IMR-90 (cell line): ENCODE measurements around the gene ASTN2. TPM values are rescaled to one million over a fixed set of nuclear protein-coding genes. Genes with fewer than 3 reads are reported as not detected.

ENCODE experiments used
- ATAC-seq: fragments of 200-7000 bp; cut with Tn5 transposase; 2 replicates; pipeline ENCODE4 v1.9.1; 2020; ENCODE audit warnings: low read depth, mild to moderate bottlenecking, moderate library complexity
- BruUV-seq: library from RNA; stranded (reverse); fragments of 400-500 nt; replicated peaks from 2 replicates; lab custom pipeline; 2021; lab: Mats Ljungman, UMichigan
- CTCF ChIA-PET: fragments of 300-600 bp; formaldehyde crosslinking; extraction: SDS; loops from one replicate; lab custom pipeline; 2021; ENCODE audit warnings: antibody characterized with exemption; lab: Yijun Ruan, JAX
- POLR2A ChIA-PET: fragments of 300-600 bp; sonication (Branson Sonifier 250); formaldehyde crosslinking; loops from one replicate; lab custom pipeline; 2022; ENCODE audit warnings: antibody characterized with exemption; ENCODE audit not compliant: unreplicated experiment; lab: Charles Lee
- DNase-seq: peaks from one replicate; pipeline ENCODE4 v3.0.0; 2013
- H2AFZ ChIP-seq: replicated peaks from 2 replicates; pipeline ENCODE3; 2013; ENCODE audit warnings: low read length, mild to moderate bottlenecking; ENCODE audit not compliant: poor library complexity
- H2AK5ac ChIP-seq: 2 replicates; pipeline ENCODE4 v1.6.1; 2013; ENCODE audit warnings: low read depth, low read length, inconsistent platforms
- H2AK9ac ChIP-seq: replicated peaks from 2 replicates; pipeline ENCODE3; 2013; ENCODE audit warnings: mild to moderate bottlenecking, low read depth, low read length, moderate library complexity; ENCODE audit not compliant: poor library complexity
- H2BK120ac ChIP-seq: 2 replicates; pipeline ENCODE4 v1.6.1; 2013; ENCODE audit warnings: low read depth, low read length, inconsistent platforms
- H2BK15ac ChIP-seq: 3 replicates; pipeline ENCODE4 v1.6.1; 2013; ENCODE audit warnings: low read depth, low read length, inconsistent platforms
- H2BK20ac ChIP-seq: 2 replicates; pipeline ENCODE4 v1.6.1; 2013; ENCODE audit warnings: low read depth, mild to moderate bottlenecking, inconsistent platforms, low read length, moderate library complexity
- H2BK5ac ChIP-seq: 2 replicates; pipeline ENCODE4 v1.6.1; 2013; ENCODE audit warnings: mild to moderate bottlenecking, low read depth, low read length, inconsistent platforms; ENCODE audit not compliant: poor library complexity, severe bottlenecking
- H3K14ac ChIP-seq: replicated peaks from 2 replicates; pipeline ENCODE4 v1.6.1; 2013; ENCODE audit warnings: low read depth, low read length, inconsistent platforms
- H3K18ac ChIP-seq: 2 replicates; pipeline ENCODE4 v1.6.1; 2013; ENCODE audit warnings: low read depth, low read length, control low read depth
- H3K23ac ChIP-seq: 2 replicates; pipeline ENCODE4 v1.6.1; 2013; ENCODE audit warnings: low read depth, low read length, inconsistent platforms
- H3K27ac ChIP-seq: 2 replicates; pipeline ENCODE4 v1.5.1; 2013; ENCODE audit warnings: mild to moderate bottlenecking, control low read depth, low read length; ENCODE audit not compliant: insufficient read depth
- H3K27me3 ChIP-seq: 2 replicates; pipeline ENCODE4 v1.6.1; 2013; ENCODE audit warnings: low read length; ENCODE audit not compliant: control insufficient read depth, insufficient read depth
- H3K36me3 ChIP-seq: 2 replicates; pipeline ENCODE4 v1.6.1; 2013; ENCODE audit warnings: low read length, mixed read lengths; ENCODE audit not compliant: control insufficient read depth, insufficient read depth
- H3K4ac ChIP-seq: 2 replicates; pipeline ENCODE4 v1.6.1; 2013; ENCODE audit warnings: low read depth, low read length, inconsistent platforms
- H3K4me1 ChIP-seq: 2 replicates; pipeline ENCODE4 v1.6.1; 2013; ENCODE audit warnings: low read length, mixed read lengths; ENCODE audit not compliant: control insufficient read depth, insufficient read depth
- H3K4me2 ChIP-seq: 2 replicates; pipeline ENCODE4 v1.6.1; 2013; ENCODE audit warnings: low read depth, mild to moderate bottlenecking, control low read depth, low read length, moderate library complexity
- H3K4me3 ChIP-seq: 2 replicates; pipeline ENCODE4 v1.5.1; 2013; ENCODE audit warnings: low read depth, mild to moderate bottlenecking, control low read depth, low read length, moderate library complexity; ENCODE audit not compliant: insufficient read depth
- H3K56ac ChIP-seq: 2 replicates; pipeline ENCODE4 v1.6.1; 2013; ENCODE audit warnings: low read length, inconsistent platforms; ENCODE audit not compliant: insufficient read depth; ENCODE audit errors: extremely low read depth
- H3K79me1 ChIP-seq, 2 experiments: 2 replicates each; pipeline ENCODE4 v1.6.1; 2013; ENCODE audit warnings: low read length in 2 of 2, inconsistent platforms in 1 of 2, low read depth in 1 of 2
- H3K9ac ChIP-seq: 2 replicates; pipeline ENCODE4 v1.6.1; 2013; ENCODE audit warnings: low read depth, low read length, control low read depth
- H3K9me1 ChIP-seq: 2 replicates; pipeline ENCODE4 v1.6.1; 2013; ENCODE audit warnings: low read length, inconsistent platforms; ENCODE audit not compliant: insufficient read depth
- H3K9me3 ChIP-seq: 2 replicates; pipeline ENCODE4 v1.6.1; 2013; ENCODE audit warnings: low read length; ENCODE audit not compliant: control insufficient read depth, insufficient read depth
- H4K20me1 ChIP-seq: 2 replicates; pipeline ENCODE4 v1.6.1; 2013; ENCODE audit warnings: low read length, inconsistent platforms; ENCODE audit not compliant: insufficient read depth
- H4K5ac ChIP-seq: 2 replicates; pipeline ENCODE4 v1.6.1; 2013; ENCODE audit warnings: mild to moderate bottlenecking, low read depth, low read length, control low read depth
- H4K8ac ChIP-seq, 2 experiments: 2 replicates each; pipeline ENCODE4 v1.6.1; 2013; ENCODE audit warnings: low read depth in 2 of 2, low read length in 2 of 2, control low read depth in 1 of 2, inconsistent platforms in 1 of 2
- H4K91ac ChIP-seq: 2 replicates; pipeline ENCODE4 v1.6.1; 2013; ENCODE audit warnings: low read depth, low read length, inconsistent platforms; ENCODE audit not compliant: insufficient read depth
- BHLHE40 ChIP-seq: fragments of 150-350 bp; IDR thresholded peaks from 2 replicates; pipeline ENCODE4 v1.6.1; 2016; ENCODE audit warnings: mild to moderate bottlenecking, low read depth, low read length
- CEBPB ChIP-seq: IDR thresholded peaks from 2 replicates; pipeline ENCODE4 v1.6.1; 2012; ENCODE audit warnings: low read depth, low read length, improper control_type of control experiment
- CHD1 ChIP-seq: IDR thresholded peaks from 2 replicates; pipeline ENCODE4 v1.6.1; 2012; ENCODE audit warnings: low read depth, low read length, improper control_type of control experiment
- ELK1 ChIP-seq: fragments of 150-350 bp; IDR thresholded peaks from 2 replicates; pipeline ENCODE4 v1.6.1; 2016; ENCODE audit warnings: low read depth, mild to moderate bottlenecking, low read length, moderate library complexity, borderline replicate concordance
- FOS ChIP-seq: fragments of 150-350 bp; IDR thresholded peaks from 2 replicates; pipeline ENCODE4 v1.6.1; 2016; ENCODE audit warnings: low read depth, low read length
- MAFK ChIP-seq: IDR thresholded peaks from 2 replicates; pipeline ENCODE4 v1.6.1; 2012; ENCODE audit warnings: low read depth, low read length, improper control_type of control experiment
- MAZ ChIP-seq: IDR thresholded peaks from 2 replicates; pipeline ENCODE4 v1.6.1; 2012; ENCODE audit warnings: low read depth, mild to moderate bottlenecking, low read length, improper control_type of control experiment, moderate library complexity, borderline replicate concordance
- MXI1 ChIP-seq: IDR thresholded peaks from 2 replicates; pipeline ENCODE4 v1.6.1; 2012; ENCODE audit warnings: low read depth, mild to moderate bottlenecking, low read length, moderate library complexity, borderline replicate concordance
- POLR2A ChIP-seq: IDR thresholded peaks from 2 replicates; pipeline ENCODE4 v1.6.1; 2012; ENCODE audit warnings: mild to moderate bottlenecking, low read depth, low read length
- RAD21 ChIP-seq: IDR thresholded peaks from 2 replicates; pipeline ENCODE4 v1.6.1; 2012; ENCODE audit warnings: low read length, improper control_type of control experiment
- RCOR1 ChIP-seq: IDR thresholded peaks from 2 replicates; pipeline ENCODE4 v1.6.1; 2012; ENCODE audit warnings: mild to moderate bottlenecking, low read length, improper control_type of control experiment; ENCODE audit not compliant: insufficient replicate concordance
- RFX5 ChIP-seq: IDR thresholded peaks from 2 replicates; pipeline ENCODE4 v1.8.0; 2012; ENCODE audit warnings: low read depth, mild to moderate bottlenecking, low read length, moderate library complexity
- SMC3 ChIP-seq: fragments of 150-350 bp; IDR thresholded peaks from 2 replicates; pipeline ENCODE4 v1.6.1; 2016; ENCODE audit warnings: low read depth, mild to moderate bottlenecking, antibody characterized with exemption, low read length, moderate library complexity
- USF2 ChIP-seq: fragments of 150-350 bp; IDR thresholded peaks from 2 replicates; pipeline ENCODE4 v1.6.1; 2017; ENCODE audit warnings: mild to moderate bottlenecking, antibody characterized with exemption, low read length, low read depth
- WGBS, 2 experiments: methylation state at CpG; one replicate each; pipeline versions ENCODE4 v1.1.5 to v1.1.7; 2013; ENCODE audit warnings: missing lambda C conversion rate in 2 of 2; ENCODE audit not compliant: insufficient read length in 1 of 2; ENCODE audit errors: extremely low coverage in 2 of 2; 5-methylcytosine and 5-hydroxymethylcytosine counted together
- dilution Hi-C: fragments of 300-500 bp; cut with HindIII; formaldehyde crosslinking; loops from one replicate; pipeline ENCODE4 v1.14.3; 2018; ENCODE audit warnings: low sequenced_read_pairs; ENCODE audit not compliant: unreplicated experiment
- in situ Hi-C: fragments of 300-500 bp; cut with MboI; formaldehyde crosslinking; loops from 3 replicates; pipeline ENCODE4 v1.14.3; 2019; ENCODE audit warnings: low sequenced_read_pairs, inconsistent platforms, mixed read lengths
- intact Hi-C: fragments of 100-400 bp; cut with micrococcal nuclease; formaldehyde crosslinking; loops from 2 replicates; pipeline ENCODE4 v1.10.0; 2022
- polyA plus RNA-seq, 3 experiments: library from polyadenylated mRNA; depleted of rRNA; stranded (reverse); fragments of >200 nt; gene quantifications; 2 replicates each; pipeline ENCODE4 v1.2.3, GENCODE V29; 2012; ENCODE audit warnings: low replicate concordance in 1 of 3
- total RNA-seq: library from RNA; depleted of rRNA; stranded (reverse); fragments of >200 nt; gene quantifications from 2 replicates; pipeline ENCODE4 v1.2.3, GENCODE V29; 2012

ASTN2 gene
- total and polyA plus RNA-seq, 2 of the 4 experiments (the other 2 are of a cell fraction) = 3.8 to 6.8 TPM

GRCh38 chr9:116558818-116559540, 855.9 kb downstream of the ASTN2 start:
- Histone ChIP-seq H3K36me3 (no peaks in the 10 kb centered on the region), H3K56ac (no peak overlapping the region), H2AFZ (no peak overlapping the region), H2BK5ac (no peak overlapping the region), H3K9ac (no peak overlapping the region), H4K5ac (no peak overlapping the region), H3K9me3 (no peaks in the 10 kb centered on the region), H3K79me1 (no peaks in the 10 kb centered on the region), H3K18ac (no peak overlapping the region), H4K8ac (no peak overlapping the region), H3K27me3 (no peaks in the 10 kb centered on the region; the same call in 1 of the 2 replicates), H2BK120ac (no peak overlapping the region), H2BK15ac (no peak overlapping the region), H3K9me1 (no peaks in the 10 kb centered on the region), H3K4me3 (no peak overlapping the region), H3K14ac (no peak overlapping the region), H2AK9ac (no peak overlapping the region), H3K27ac (no peak overlapping the region), H3K4me1 (no peaks in the 10 kb centered on the region), H2AK5ac (no peak overlapping the region), H3K23ac (no peak overlapping the region), H3K4me2 (no peak overlapping the region), H3K4ac (no peak overlapping the region), H2BK20ac (no peak overlapping the region), H4K20me1 (no peaks in the 10 kb centered on the region), H4K91ac (no peak overlapping the region)
- intact Hi-C loops = no loop called here
- dilution Hi-C loops = no loop called here
- DNase-seq (no peak), ATAC-seq (no peak)
- in situ Hi-C loops = no loop called here
- no TSS peak for BruUV-seq
- ChIA-PET POLR2A (no interaction called here), CTCF (no interaction called here)
- TF ChIP-seq BHLHE40 = no peak
- no peak for TF ChIP-seq USF2
- TF ChIP-seq FOS = no peak
- no peak for TF ChIP-seq MAZ
- TF ChIP-seq MAFK = no peak
- TF ChIP-seq MXI1 = no peak
- TF ChIP-seq RFX5 = no peak
- no peak for TF ChIP-seq RAD21
- TF ChIP-seq RCOR1 = no peak
- TF ChIP-seq CEBPB = no peak
- no peak for TF ChIP-seq ELK1
- TF ChIP-seq CHD1 = no peak
- TF ChIP-seq POLR2A = no peak
- no peak for TF ChIP-seq SMC3
- WGBS, 2 experiments = no CpG with 5 or more reads among the region's 5 CpGs
